ENCODE results near the gene SCN4B.

Gene SCN4B

DNA sequence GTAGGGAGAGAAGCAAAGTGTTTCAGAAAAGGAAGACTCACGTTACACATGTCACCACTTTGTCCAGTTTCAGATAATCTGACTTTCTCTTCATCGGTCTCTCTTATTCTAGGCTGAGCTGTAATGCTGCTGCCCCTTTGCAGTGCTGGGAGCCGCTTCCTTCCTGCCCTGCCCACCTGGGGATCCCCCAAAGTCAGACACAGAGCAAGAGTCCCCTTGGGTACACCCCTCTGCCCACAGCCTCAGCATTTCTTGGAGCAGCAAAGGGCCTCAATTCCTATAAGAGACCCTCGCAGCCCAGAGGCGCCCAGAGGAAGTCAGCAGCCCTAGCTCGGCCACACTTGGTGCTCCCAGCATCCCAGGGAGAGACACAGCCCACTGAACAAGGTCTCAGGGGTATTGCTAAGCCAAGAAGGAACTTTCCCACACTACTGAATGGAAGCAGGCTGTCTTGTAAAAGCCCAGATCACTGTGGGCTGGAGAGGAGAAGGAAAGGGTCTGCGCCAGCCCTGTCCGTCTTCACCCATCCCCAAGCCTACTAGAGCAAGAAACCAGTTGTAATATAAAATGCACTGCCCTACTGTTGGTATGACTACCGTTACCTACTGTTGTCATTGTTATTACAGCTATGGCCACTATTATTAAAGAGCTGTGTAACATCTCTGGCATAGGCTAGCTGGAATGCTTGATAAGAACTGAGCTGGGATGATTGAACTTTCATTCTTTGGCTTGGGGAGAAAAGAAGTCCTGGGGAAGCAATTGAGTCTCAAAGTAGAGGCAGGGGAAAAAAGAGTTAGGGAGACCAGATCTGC, 34.6 kb downstream of the SCN4B start:
- Histone ChIP-seq H3K9ac (ENCODE audit: low read length) (no peak overlapping the region), H3K4me1 (ENCODE audit: insufficient read depth, low read length) (no peaks in the 10 kb centered on the region), H3K4me3 (ENCODE audit: low read depth in 1 of 2, low read length in 2 of 2) (no peak overlapping the region), H3K27ac (ENCODE audit: low read depth, low read length) (no peak overlapping the region), H3K27me3 (ENCODE audit: control insufficient read depth in 1 of 2, insufficient read depth in 2 of 2, low read length in 2 of 2) (no peaks in the 10 kb centered on the region), H3K36me3 (ENCODE audit: insufficient read depth, low read length) (no peaks in the 10 kb centered on the region), H3K9me3 (ENCODE audit: low read length) (no peaks in the 10 kb centered on the region)

DNA sequence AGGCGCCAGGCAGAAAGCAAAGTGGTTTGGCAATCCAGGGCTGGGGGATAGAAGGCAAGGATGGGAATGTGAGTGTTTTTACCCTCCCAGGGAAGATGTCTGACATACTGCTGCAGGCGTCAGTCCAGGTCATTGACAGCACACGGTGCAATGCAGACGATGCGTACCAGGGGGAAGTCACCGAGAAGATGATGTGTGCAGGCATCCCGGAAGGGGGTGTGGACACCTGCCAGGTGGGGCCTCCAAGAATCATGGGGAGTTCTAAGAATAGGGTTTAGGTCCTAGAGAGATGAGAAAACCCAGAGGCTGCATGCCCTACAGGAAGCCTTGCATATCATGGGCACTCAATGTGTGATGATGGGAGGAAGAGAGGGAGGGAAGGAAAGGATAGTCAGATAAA, 37.6 kb downstream of the SCN4B start:
- Histone ChIP-seq H3K9ac (ENCODE audit: low read length) (no peak overlapping the region), H3K9me3 (ENCODE audit: low read length) (no peaks in the 10 kb centered on the region), H3K4me3 (ENCODE audit: low read depth in 1 of 2, low read length in 2 of 2) (no peak overlapping the region), H3K36me3 (ENCODE audit: insufficient read depth, low read length) (no peaks in the 10 kb centered on the region), H3K4me1 (ENCODE audit: insufficient read depth, low read length) (no peaks in the 10 kb centered on the region), H3K27me3 (ENCODE audit: control insufficient read depth in 1 of 2, insufficient read depth in 2 of 2, low read length in 2 of 2) (no peaks in the 10 kb centered on the region), H3K27ac (ENCODE audit: low read depth, low read length) (no peak overlapping the region)

DNA sequence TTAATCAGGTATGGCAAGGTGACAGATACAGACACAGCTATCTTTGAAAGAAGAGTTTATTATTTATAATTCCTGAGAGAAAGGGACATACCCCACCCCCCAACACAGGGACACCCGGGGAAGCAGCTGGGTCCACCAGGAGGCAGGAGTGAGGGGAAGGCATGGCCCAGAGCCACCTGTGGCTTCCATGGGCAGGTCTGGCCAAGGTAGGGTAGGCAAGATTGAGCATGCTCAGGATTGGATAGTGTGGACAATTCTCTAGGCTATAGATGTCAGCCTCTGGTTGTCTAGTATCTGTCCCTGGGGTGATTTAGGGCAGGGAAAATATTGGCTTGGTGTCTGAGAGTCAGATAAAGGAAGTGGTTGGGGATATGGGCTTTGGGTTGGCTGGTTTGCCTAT, 38.4 kb downstream of the SCN4B start:
- H3K27ac ChIP-seq (ENCODE audit: low read depth, low read length) = no peak overlapping the region
- no peaks in the 10 kb centered on the region for H3K36me3 ChIP-seq (ENCODE audit: insufficient read depth, low read length)

DNA sequence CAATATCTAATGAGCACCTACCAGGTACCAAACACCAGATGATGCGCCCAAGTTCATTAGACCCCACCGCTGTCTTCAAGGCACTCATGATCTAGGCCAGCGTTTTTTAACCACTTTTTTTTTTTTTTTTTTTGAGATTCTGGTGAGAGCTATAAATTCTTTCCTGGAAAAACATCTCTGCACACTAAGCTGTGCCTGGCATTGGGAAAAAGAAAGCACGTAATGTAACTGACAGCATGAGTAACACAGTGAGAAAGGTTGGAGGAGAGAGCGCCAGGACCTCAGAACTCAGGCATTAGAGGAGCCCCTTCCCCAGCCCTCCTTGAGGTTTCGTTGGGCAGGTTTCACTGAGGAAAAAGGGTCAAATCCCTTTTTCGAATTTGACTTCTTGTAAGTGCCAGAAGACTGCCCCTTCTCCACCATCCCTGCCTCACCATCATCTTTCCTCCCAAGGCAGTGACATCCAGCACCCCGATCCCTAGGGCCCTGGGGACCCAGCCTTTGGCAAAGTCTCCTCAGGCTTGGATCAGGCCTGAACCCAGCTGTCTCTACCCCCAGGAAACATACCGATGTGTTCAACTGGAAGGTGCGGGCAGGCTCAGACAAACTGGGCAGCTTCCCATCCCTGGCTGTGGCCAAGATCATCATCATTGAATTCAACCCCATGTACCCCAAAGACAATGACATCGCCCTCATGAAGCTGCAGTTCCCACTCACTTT, 39.8 kb downstream of the SCN4B start:
- no peaks in the 10 kb centered on the region for H3K9me3 ChIP-seq (ENCODE audit: low read length)
- no peaks in the 10 kb centered on the region for H3K27me3 ChIP-seq (ENCODE audit: control insufficient read depth in 1 of 2, insufficient read depth in 2 of 2, low read length in 2 of 2)
- H3K4me1 ChIP-seq (ENCODE audit: insufficient read depth, low read length) = no peaks in the 10 kb centered on the region
- H3K9ac ChIP-seq (ENCODE audit: low read length) = no peak overlapping the region
- H3K4me3 ChIP-seq (ENCODE audit: low read depth in 1 of 2, low read length in 2 of 2) = no peak overlapping the region
- no peaks in the 10 kb centered on the region for H3K36me3 ChIP-seq (ENCODE audit: insufficient read depth, low read length)
- no peak overlapping the region for H3K27ac ChIP-seq (ENCODE audit: low read depth, low read length)

More for the DNA sequence above, 38.4 kb downstream of the SCN4B start:
- no peak overlapping the region for H3K4me3 ChIP-seq (ENCODE audit: low read depth in 1 of 2, low read length in 2 of 2)
- no peaks in the 10 kb centered on the region for H3K4me1 ChIP-seq (ENCODE audit: insufficient read depth, low read length)
- H3K9me3 ChIP-seq (ENCODE audit: low read length) = no peaks in the 10 kb centered on the region
- no peaks in the 10 kb centered on the region for H3K27me3 ChIP-seq (ENCODE audit: control insufficient read depth in 1 of 2, insufficient read depth in 2 of 2, low read length in 2 of 2)
- no peak overlapping the region for H3K9ac ChIP-seq (ENCODE audit: low read length)

DNA sequence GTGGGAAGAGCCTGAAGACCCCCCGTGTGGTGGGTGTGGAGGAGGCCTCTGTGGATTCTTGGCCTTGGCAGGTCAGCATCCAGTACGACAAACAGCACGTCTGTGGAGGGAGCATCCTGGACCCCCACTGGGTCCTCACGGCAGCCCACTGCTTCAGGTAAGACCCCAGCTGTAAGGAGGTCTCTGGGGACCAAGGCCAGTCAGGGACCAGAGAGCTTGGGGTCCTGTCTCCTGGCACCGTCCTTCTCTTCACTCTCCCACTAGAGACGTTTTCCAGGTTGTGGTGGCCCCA, 40.9 kb downstream of the SCN4B start:
- Histone ChIP-seq H3K36me3 (ENCODE audit: insufficient read depth, low read length) (no peaks in the 10 kb centered on the region), H3K27ac (ENCODE audit: low read depth, low read length) (no peak overlapping the region), H3K9ac (ENCODE audit: low read length) (no peak overlapping the region)

DNA sequence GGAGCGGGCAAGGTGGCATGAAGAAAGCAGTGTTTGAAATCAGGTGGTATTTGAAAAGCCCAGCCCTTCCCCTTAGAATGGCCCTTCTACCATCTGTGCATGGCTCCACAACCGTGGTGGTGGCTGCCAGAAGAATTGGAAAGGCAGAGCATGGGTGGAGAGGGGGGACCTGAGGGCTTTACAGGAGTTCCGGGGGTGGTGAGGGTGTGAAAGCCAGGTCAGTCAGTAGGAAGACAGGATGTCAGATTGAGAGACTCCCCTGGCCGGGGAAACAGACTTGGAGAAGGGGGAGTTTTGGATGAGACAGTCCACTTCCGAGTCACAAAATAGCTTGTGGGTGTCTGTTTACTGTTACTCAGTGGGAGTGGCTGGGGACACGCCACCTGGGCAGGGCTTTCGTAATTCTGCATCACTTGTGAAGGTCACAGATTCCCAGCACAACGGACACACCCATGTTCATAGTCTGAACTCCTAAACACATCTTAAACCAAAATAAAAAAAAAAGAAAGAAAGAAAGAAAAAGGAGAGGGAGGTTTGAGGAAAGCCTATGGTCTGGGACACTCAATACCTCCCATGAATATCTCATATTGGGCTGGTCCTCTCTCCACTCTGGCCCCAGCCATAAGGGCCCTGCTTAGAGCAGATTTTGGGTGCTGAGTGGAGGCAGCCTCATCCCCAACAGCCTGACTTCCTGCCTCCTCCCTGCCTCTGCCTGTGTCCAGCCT, 41.4 kb downstream of the SCN4B start:
- no peaks in the 10 kb centered on the region for H3K36me3 ChIP-seq (ENCODE audit: insufficient read depth, low read length)

More for the DNA sequence above, 40.9 kb downstream of the SCN4B start:
- Histone ChIP-seq H3K9me3 (ENCODE audit: low read length) (no peaks in the 10 kb centered on the region), H3K4me1 (ENCODE audit: insufficient read depth, low read length) (no peaks in the 10 kb centered on the region), H3K4me3 (ENCODE audit: low read depth in 1 of 2, low read length in 2 of 2) (no peak overlapping the region), H3K27me3 (ENCODE audit: control insufficient read depth in 1 of 2, insufficient read depth in 2 of 2, low read length in 2 of 2) (no peaks in the 10 kb centered on the region)

DNA sequence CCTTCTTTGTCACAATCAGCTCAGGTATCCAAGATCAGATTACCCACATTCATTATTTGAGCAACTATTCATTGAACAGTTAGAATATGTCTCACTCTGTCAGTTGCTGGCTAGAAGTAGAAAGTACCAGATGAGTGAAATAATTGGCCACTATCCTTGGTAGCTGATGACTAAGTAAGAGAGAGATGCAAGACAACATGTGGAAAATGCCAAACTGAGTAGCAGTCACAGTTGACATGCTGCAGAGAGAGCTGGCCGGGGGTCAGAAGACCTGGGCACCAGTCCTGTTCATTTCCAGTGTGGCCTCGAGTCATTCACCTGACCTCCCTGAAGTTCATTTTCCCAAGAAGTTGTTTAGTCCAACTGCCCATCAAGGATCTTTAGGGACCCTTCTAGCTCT, 43.4 kb downstream of the SCN4B start:
- H3K27me3 ChIP-seq (ENCODE audit: control insufficient read depth in 1 of 2, insufficient read depth in 2 of 2, low read length in 2 of 2) = no peaks in the 10 kb centered on the region
- H3K27ac ChIP-seq (ENCODE audit: low read depth, low read length) = no peak overlapping the region
- no peak overlapping the region for H3K9ac ChIP-seq (ENCODE audit: low read length)
- H3K4me1 ChIP-seq (ENCODE audit: insufficient read depth, low read length) = no peaks in the 10 kb centered on the region
- no peak overlapping the region for H3K4me3 ChIP-seq (ENCODE audit: low read depth in 1 of 2, low read length in 2 of 2)
- no peaks in the 10 kb centered on the region for H3K9me3 ChIP-seq (ENCODE audit: low read length)
- H3K36me3 ChIP-seq (ENCODE audit: insufficient read depth, low read length) = no peaks in the 10 kb centered on the region

More for the DNA sequence above, 41.4 kb downstream of the SCN4B start:
- no peaks in the 10 kb centered on the region for H3K4me1 ChIP-seq (ENCODE audit: insufficient read depth, low read length)
- no peaks in the 10 kb centered on the region for H3K27me3 ChIP-seq (ENCODE audit: control insufficient read depth in 1 of 2, insufficient read depth in 2 of 2, low read length in 2 of 2)
- H3K4me3 ChIP-seq (ENCODE audit: low read depth in 1 of 2, low read length in 2 of 2) = no peak overlapping the region
- no peak overlapping the region for H3K27ac ChIP-seq (ENCODE audit: low read depth, low read length)
- no peak overlapping the region for H3K9ac ChIP-seq (ENCODE audit: low read length)
- no peaks in the 10 kb centered on the region for H3K9me3 ChIP-seq (ENCODE audit: low read length)

DNA sequence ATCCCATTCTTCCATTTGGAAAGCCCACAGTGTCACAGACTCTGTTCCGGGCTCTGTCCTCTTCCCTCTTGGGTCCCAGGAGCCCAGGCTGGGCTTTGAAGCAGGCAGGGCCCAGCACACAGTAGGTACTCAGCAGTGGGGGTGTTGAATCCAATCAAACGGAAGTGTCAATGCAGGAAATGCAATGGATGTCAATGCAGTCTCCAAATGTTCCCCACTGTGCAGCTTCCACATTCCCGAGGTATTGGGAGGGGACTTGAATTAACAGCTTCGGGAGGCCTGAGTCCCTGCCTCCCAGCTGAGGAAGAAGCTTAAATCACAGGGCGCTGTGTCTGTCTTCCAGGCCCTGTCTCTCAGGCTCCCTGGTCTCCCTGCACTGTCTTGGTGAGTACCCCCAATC, 44.1 kb downstream of the SCN4B start:
- H3K9me3 ChIP-seq (ENCODE audit: low read length) = no peaks in the 10 kb centered on the region
- no peak overlapping the region for H3K27ac ChIP-seq (ENCODE audit: low read depth, low read length)
- no peaks in the 10 kb centered on the region for H3K27me3 ChIP-seq (ENCODE audit: control insufficient read depth in 1 of 2, insufficient read depth in 2 of 2, low read length in 2 of 2)
- H3K4me1 ChIP-seq (ENCODE audit: insufficient read depth, low read length) = no peaks in the 10 kb centered on the region
- H3K4me3 ChIP-seq (ENCODE audit: low read depth in 1 of 2, low read length in 2 of 2) = no peak overlapping the region
- H3K36me3 ChIP-seq (ENCODE audit: insufficient read depth, low read length) = no peaks in the 10 kb centered on the region
- no peak overlapping the region for H3K9ac ChIP-seq (ENCODE audit: low read length)

DNA sequence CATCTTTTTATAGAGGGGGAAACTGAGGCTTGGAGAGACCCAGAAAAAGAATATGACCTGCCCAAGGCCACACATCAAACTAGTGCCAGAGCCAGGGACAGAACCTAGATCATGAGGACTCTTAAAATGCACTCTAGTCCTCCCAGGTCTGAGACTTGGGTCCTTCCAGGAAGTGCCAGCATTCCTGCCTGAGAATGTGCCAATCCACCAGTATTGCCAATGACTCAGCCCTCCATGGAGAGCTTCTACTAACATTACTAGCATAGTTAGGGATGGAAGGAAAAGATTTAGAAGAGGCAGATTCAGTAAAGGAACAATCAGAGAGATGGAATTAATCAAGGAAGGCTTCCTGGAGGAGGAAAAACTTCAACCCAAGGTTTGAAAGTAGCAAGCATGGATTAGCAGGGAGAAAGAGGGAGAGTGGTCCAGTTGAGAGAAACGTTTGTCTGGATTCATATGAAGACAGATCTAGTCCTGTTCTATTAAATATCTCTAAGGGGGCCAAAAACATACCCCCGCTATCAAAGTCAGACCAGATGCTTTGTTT, 45.8 kb downstream of the SCN4B start:
- Histone ChIP-seq H3K4me1 (ENCODE audit: insufficient read depth, low read length) (no peaks in the 10 kb centered on the region), H3K27ac (ENCODE audit: low read depth, low read length) (no peak overlapping the region), H3K9me3 (ENCODE audit: low read length) (no peaks in the 10 kb centered on the region), H3K27me3 (ENCODE audit: control insufficient read depth in 1 of 2, insufficient read depth in 2 of 2, low read length in 2 of 2) (no peaks in the 10 kb centered on the region), H3K36me3 (ENCODE audit: insufficient read depth, low read length) (no peaks in the 10 kb centered on the region), H3K4me3 (ENCODE audit: low read depth in 1 of 2, low read length in 2 of 2) (no peak overlapping the region), H3K9ac (ENCODE audit: low read length) (no peak overlapping the region)

DNA sequence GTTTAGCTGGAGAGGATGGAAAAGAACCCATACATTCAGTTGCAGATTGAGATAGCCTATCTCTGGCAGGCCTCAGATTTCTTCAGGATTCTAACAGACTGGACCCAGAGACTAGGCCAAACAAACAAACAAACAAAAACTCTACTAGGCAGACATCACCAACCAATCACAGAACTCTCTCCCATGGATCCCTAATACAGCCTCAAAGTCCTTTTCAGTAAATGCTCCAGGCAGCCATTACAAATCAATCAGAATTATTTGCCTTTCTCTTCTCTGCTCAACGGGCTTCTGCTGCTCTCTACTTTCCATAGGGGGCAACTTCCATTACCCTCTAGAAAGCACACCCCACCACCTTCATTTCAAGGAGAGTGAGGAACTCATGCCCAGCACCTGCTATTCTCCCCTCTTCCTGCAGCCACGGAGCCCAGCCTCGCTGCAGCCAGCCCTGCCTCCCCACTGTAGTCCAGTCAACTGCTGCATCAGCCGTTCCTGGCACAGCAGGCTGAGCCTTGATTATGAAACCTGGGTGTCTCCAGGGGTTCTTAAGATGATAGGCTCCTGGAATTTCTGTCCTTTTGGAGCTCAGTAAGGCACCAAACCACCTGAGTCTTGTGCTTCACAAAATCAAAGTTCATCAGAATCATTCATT, 46.8 kb downstream of the SCN4B start:
- H3K9ac ChIP-seq (ENCODE audit: low read length) = no peak overlapping the region
- H3K4me3 ChIP-seq (ENCODE audit: low read depth in 1 of 2, low read length in 2 of 2) = no peak overlapping the region
- H3K9me3 ChIP-seq (ENCODE audit: low read length) = no peaks in the 10 kb centered on the region
- no peaks in the 10 kb centered on the region for H3K4me1 ChIP-seq (ENCODE audit: insufficient read depth, low read length)
- no peaks in the 10 kb centered on the region for H3K36me3 ChIP-seq (ENCODE audit: insufficient read depth, low read length)
- H3K27ac ChIP-seq (ENCODE audit: low read depth, low read length) = no peak overlapping the region
- H3K27me3 ChIP-seq (ENCODE audit: control insufficient read depth in 1 of 2, insufficient read depth in 2 of 2, low read length in 2 of 2) = no peaks in the 10 kb centered on the region

DNA sequence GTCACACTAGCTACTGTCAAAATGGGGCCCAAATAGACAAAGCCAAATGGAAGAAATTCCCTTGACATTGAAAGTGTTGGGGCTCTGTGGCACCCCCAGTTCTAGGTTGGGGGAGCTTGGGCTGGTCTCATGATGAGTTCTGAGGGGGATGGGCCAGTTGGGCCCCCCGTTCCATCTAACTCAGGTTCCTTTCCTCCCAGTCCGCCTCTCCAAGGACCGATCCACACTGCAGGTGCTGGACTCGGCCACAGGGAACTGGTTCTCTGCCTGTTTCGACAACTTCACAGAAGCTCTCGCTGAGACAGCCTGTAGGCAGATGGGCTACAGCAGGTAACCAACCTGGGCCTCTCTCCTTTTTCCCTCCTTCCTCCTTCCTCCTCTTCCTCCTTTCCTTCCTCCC, 48.1 kb downstream of the SCN4B start:
- Histone ChIP-seq H3K9me3 (ENCODE audit: low read length) (no peaks in the 10 kb centered on the region), H3K36me3 (ENCODE audit: insufficient read depth, low read length) (no peaks in the 10 kb centered on the region), H3K4me1 (ENCODE audit: insufficient read depth, low read length) (no peaks in the 10 kb centered on the region)

More for the DNA sequence above, 48.1 kb downstream of the SCN4B start:
- no peaks in the 10 kb centered on the region for H3K27me3 ChIP-seq (ENCODE audit: control insufficient read depth in 1 of 2, insufficient read depth in 2 of 2, low read length in 2 of 2)
- no peak overlapping the region for H3K4me3 ChIP-seq (ENCODE audit: low read depth in 1 of 2, low read length in 2 of 2)
- no peak overlapping the region for H3K27ac ChIP-seq (ENCODE audit: low read depth, low read length)
- H3K9ac ChIP-seq (ENCODE audit: low read length) = no peak overlapping the region
